Right renal cortex interstitium (tissue), 3 donors: ENCODE data around the gene OR11H7. TPM values are rescaled to one million over a fixed set of nuclear protein-coding genes. Genes with fewer than 3 reads are reported as not detected.
"Not testable (repeated sequence)": the region's sequence is repeated elsewhere in the genome, so short reads cannot be mapped to it uniquely, and the experiment has no call there.

Experiments used
- DNase-seq, 3 donors: peaks; one replicate each; pipeline ENCODE4 v3.0.0-alpha.2; 2013; ENCODE audit warnings: low read depth in 3 of 3, low spot score in 2 of 3
- polyA plus RNA-seq, 3 donors: library from polyadenylated mRNA; unstranded; fragments of 120-200 nt; gene quantifications; one replicate each; pipeline ENCODE4 v1.2.1, GENCODE V29; 2013; ENCODE audit not compliant: insufficient read length in 3 of 3

OR11H7 gene
- polyA plus RNA-seq: under 1 TPM; 0.43 to 0.55 (median 0.45) TPM

GRCh38 chr14:20228681-20229080 lies at the start of gene OR11H7:
Gene OR11H7, plus strand, starts transcription at chr14:20228981.
- no peak for DNase-seq

GRCh38 chr14:20179218-20179617 lies 49.6 kb upstream of the OR11H7 start:
- DNase-seq: no peak

- DNase-seq: no peak
Observed at GRCh38 chr14:20179880-20180279, 48.9 kb upstream of the OR11H7 start.

- no peak for DNase-seq
Observed at GRCh38 chr14:20180486-20180885, 48.3 kb upstream of the OR11H7 start.

- no peak for DNase-seq
Observed at GRCh38 chr14:20184181-20184580, 44.6 kb upstream of the OR11H7 start.

GRCh38 chr14:20190596-20190995 lies 38.2 kb upstream of the OR11H7 start, which contains the start of gene OR11G2:
Gene OR11G2, plus strand, starts transcription at chr14:20190896. Its CDS starts 6,542 bp downstream, at chr14:20197438.
- no peak for DNase-seq

GRCh38 chr14:20191396-20191795 lies 37.4 kb upstream of the OR11H7 start:
- no peak for DNase-seq

GRCh38 chr14:20194101-20194500 lies 34.7 kb upstream of the OR11H7 start:
- no peak for DNase-seq

- DNase-seq: not testable (repeated sequence)
Observed at GRCh38 chr14:20195170-20195569, 33.6 kb upstream of the OR11H7 start.

GRCh38 chr14:20195911-20196310 lies 32.9 kb upstream of the OR11H7 start:
- no peak for DNase-seq

- no peak for DNase-seq
Observed at GRCh38 chr14:20197459-20197858, 31.3 kb upstream of the OR11H7 start.

GRCh38 chr14:20198991-20199390 lies 29.8 kb upstream of the OR11H7 start:
- DNase-seq: no peak

GRCh38 chr14:20204721-20205120 lies 24.1 kb upstream of the OR11H7 start:
- DNase-seq: no peak

- no peak for DNase-seq
Observed at GRCh38 chr14:20209595-20209994, 19.2 kb upstream of the OR11H7 start.

- DNase-seq: not testable (repeated sequence)
Observed at GRCh38 chr14:20212406-20212805, 16.4 kb upstream of the OR11H7 start.

GRCh38 chr14:20215196-20215595 lies 13.6 kb upstream of the OR11H7 start:
- DNase-seq: no peak

GRCh38 chr14:20219033-20219432 lies 9.7 kb upstream of the OR11H7 start:
- DNase-seq: no peak

- DNase-seq: no peak
Observed at GRCh38 chr14:20223410-20223809, 5.4 kb upstream of the OR11H7 start, which contains the start of gene OR11H6. Gene OR11H6, plus strand, starts transcription at chr14:20223710. Its CDS starts 0 bp downstream, at chr14:20223710.

- not testable (repeated sequence) for DNase-seq
Observed at GRCh38 chr14:20235415-20235814, 6.6 kb downstream of the OR11H7 start.

GRCh38 chr14:20247646-20248246 lies 19.0 kb downstream of the OR11H7 start:
- DNase-seq: no peak

GRCh38 chr14:20262642-20263128 lies 33.9 kb downstream of the OR11H7 start:
- no peak for DNase-seq

- DNase-seq: not testable (repeated sequence)
Observed at GRCh38 chr14:20264361-20264760, 35.6 kb downstream of the OR11H7 start.

GRCh38 chr14:20274062-20274461 lies 45.3 kb downstream of the OR11H7 start:
- no peak for DNase-seq
